Smooth muscle cell (in vitro differentiated cells): ENCODE measurements around the gene TAF5. TPM values are rescaled to one million over a fixed set of nuclear protein-coding genes. Genes with fewer than 3 reads are reported as not detected.
A peak's percentile ranks its signal among the peaks of the same experiment; 100 is the strongest.

Experiments used
- DNase-seq: peaks from one replicate; lab custom pipeline; 2025; ENCODE audit not compliant: unreplicated experiment; lab: John Stamatoyannopoulos, UW
- H2AFZ ChIP-seq: fragments of 200-600 bp; sonication (generic); 2 replicates; pipeline ENCODE4 v1.6.0; 2016; ENCODE audit warnings: antibody characterized with exemption, low read depth, mild to moderate bottlenecking
- H3F3A ChIP-seq: fragments of 200-600 bp; sonication (generic); 2 replicates; pipeline ENCODE4 v1.6.0; 2017; ENCODE audit warnings: antibody characterized with exemption, low read depth
- H3K27ac ChIP-seq: fragments of 200-600 bp; sonication (generic); 2 replicates; pipeline ENCODE4 v1.5.1; 2016; ENCODE audit warnings: low read depth, mild to moderate bottlenecking
- H3K27me3 ChIP-seq: fragments of 200-600 bp; sonication (generic); 2 replicates; pipeline ENCODE4 v1.6.1; 2016; ENCODE audit warnings: low read depth, mild to moderate bottlenecking
- H3K36me3 ChIP-seq: fragments of 200-600 bp; sonication (generic); 2 replicates; pipeline ENCODE4 v1.5.1; 2016; ENCODE audit warnings: low read depth
- H3K4me1 ChIP-seq: fragments of 200-600 bp; sonication (generic); 2 replicates; pipeline ENCODE4 v1.5.1; 2016; ENCODE audit warnings: low read depth
- H3K4me2 ChIP-seq: fragments of 200-600 bp; sonication (generic); 2 replicates; pipeline ENCODE4 v1.6.0; 2016; ENCODE audit warnings: mild to moderate bottlenecking
- H3K4me3 ChIP-seq: fragments of 200-600 bp; sonication (generic); 2 replicates; pipeline ENCODE4 v1.5.1; 2016; ENCODE audit warnings: mild to moderate bottlenecking
- H3K79me2 ChIP-seq: fragments of 200-600 bp; sonication (generic); 2 replicates; pipeline ENCODE4 v1.6.0; 2016; ENCODE audit warnings: low read depth, mild to moderate bottlenecking
- H3K9ac ChIP-seq: fragments of 200-600 bp; sonication (generic); 2 replicates; pipeline ENCODE4 v1.6.0; 2016; ENCODE audit warnings: low read depth
- H3K9me3 ChIP-seq: fragments of 200-600 bp; sonication (generic); replicated peaks from 2 replicates; pipeline ENCODE4 v1.5.1; 2016; ENCODE audit warnings: low read depth
- H4K20me1 ChIP-seq: fragments of 200-600 bp; sonication (generic); 2 replicates; pipeline ENCODE4 v1.6.0; 2016; ENCODE audit warnings: low read depth
- WGBS: methylation state at CpG from one replicate; pipeline ENCODE4 v1.1.7; 2016; ENCODE audit warnings: low lambda C conversion rate; 5-methylcytosine and 5-hydroxymethylcytosine counted together
- polyA plus RNA-seq: library from polyadenylated mRNA; unstranded; fragments of >200 nt; fragmentation: Nextera tagmentation; extraction: Ambion mirVana; gene quantifications from 2 replicates; pipeline ENCODE4 v1.2.1, GENCODE V29; 2016
- total RNA-seq: library from RNA; depleted of rRNA; stranded (reverse); fragments of >200 nt; gene quantifications from 2 replicates; pipeline ENCODE4 v1.2.3, GENCODE V29; 2014
- TF ChIP-seq, protein P1 (sequence below): fragments of 200-600 bp; sonication (generic); IDR thresholded peaks from 2 replicates; pipeline ENCODE4 v1.5.1; 2017; ENCODE audit warnings: borderline replicate concordance, mild to moderate bottlenecking, antibody characterized with exemption; ENCODE audit not compliant: insufficient read depth, poor library complexity, severe bottlenecking

Gene TAF5
- total and polyA plus RNA-seq, 2 experiments from 2014 or later: 3.5 to 4.5 TPM

DNA sequence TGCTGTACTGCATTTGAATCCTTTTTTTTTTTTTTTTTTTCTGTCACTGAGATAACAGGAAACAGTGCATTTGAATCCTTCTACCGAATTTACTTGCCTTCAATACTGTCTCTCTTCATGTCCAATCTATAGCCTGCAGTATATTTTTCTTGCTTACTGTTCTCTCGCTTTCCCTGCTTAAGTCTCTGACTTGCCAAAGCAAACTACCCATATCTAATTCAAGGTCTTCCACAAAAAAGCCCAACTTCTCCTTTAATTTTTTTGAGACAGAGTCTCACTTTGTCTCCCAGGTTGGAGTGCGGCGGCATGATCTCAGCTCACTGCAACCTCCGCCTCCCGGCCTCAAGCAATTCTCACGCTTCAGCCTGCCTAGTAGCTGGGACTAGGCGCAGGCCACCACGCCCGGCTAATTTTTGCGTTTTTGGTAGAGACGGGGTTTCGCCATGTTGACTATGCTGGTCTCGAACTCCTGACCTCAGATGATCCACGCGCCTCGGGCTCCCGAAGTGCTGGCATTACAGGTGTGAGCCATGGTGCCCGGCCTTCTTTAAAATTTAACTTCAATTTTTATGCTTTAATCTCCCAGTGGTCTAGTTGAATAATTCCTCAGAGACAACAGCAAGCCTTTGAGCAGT is 29.5 kb downstream of the TAF5 start:
- Histone ChIP-seq H3K4me2 (peak overlapping the region; percentile 90), H3K4me3 (peak overlapping the region; percentile 82), H3K4me1 (peaks cover 14% of the 10 kb centered on the region), H3K79me2 (peaks cover 73% of the 10 kb centered on the region), H3K27ac (peak overlapping the region; percentile 82), H3K27me3 (no peaks in the 10 kb centered on the region), H3K9ac (peak overlapping the region; percentile 79), H3K9me3 (no peaks in the 10 kb centered on the region), H3F3A (no peaks in the 10 kb centered on the region), H4K20me1 (peaks cover 9% of the 10 kb centered on the region), H2AFZ (peak overlapping the region; percentile 78), H3K36me3 (peaks cover 8% of the 10 kb centered on the region)
- no peak for DNase-seq
- TF ChIP-seq, protein P1, sequence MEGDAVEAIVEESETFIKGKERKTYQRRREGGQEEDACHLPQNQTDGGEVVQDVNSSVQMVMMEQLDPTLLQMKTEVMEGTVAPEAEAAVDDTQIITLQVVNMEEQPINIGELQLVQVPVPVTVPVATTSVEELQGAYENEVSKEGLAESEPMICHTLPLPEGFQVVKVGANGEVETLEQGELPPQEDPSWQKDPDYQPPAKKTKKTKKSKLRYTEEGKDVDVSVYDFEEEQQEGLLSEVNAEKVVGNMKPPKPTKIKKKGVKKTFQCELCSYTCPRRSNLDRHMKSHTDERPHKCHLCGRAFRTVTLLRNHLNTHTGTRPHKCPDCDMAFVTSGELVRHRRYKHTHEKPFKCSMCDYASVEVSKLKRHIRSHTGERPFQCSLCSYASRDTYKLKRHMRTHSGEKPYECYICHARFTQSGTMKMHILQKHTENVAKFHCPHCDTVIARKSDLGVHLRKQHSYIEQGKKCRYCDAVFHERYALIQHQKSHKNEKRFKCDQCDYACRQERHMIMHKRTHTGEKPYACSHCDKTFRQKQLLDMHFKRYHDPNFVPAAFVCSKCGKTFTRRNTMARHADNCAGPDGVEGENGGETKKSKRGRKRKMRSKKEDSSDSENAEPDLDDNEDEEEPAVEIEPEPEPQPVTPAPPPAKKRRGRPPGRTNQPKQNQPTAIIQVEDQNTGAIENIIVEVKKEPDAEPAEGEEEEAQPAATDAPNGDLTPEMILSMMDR: no peak
- 66% methylated on average over 19 of the region's 19 CpGs for WGBS

DNA sequence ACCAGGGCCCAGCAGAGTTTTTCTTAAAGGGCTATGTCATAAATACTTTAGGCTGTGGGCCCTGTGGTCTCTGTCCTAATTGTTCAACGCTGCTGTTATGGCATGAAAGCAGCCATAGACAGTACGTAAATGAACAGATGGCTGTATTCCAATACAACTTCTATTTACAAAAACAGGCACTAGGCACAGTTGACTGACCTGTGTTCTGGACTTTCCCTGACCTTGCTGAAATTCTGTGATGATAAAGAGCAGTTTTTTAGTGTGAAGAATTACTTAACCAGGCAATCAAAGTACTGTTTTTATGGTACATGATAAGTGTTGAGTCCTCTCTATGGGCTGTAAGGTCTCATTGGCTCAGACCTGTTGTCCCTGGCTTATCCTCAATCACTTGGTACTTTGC is 45.8 kb downstream of the TAF5 start:
- 100% methylated on average over 2 of the region's 2 CpGs for WGBS

DNA sequence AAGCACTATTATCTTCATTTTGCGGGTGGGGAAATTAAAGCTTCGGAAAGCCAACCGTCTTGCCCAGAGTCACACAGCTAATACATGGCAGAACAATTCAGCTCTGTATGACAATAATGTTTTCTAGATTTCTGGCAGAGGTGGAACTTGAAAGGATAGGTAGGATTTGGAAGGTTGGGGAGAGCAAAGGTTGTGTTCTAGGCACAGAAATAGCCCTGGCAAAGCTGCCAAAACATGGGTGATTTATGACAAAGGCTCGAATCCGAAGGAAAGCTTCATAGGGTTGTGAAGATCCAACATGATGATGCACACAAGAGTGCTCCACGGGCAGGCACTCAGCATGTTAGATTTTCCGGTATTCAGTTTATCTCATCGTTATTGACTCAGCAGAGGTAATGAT is 47.8 kb downstream of the TAF5 start:
- no peaks in the 10 kb centered on the region for H4K20me1 ChIP-seq
- peaks cover 29% of the 10 kb centered on the region for H3K36me3 ChIP-seq
- no peaks in the 10 kb centered on the region for H3K27me3 ChIP-seq
- H3K4me3 ChIP-seq: no peak overlapping the region
- H3K4me2 ChIP-seq: no peak overlapping the region
- DNase-seq: no peak
- no peaks in the 10 kb centered on the region for H3K4me1 ChIP-seq
- 94% methylated on average over 8 of the region's 8 CpGs for WGBS
- H3F3A ChIP-seq: no peaks in the 10 kb centered on the region
- no peak overlapping the region for H2AFZ ChIP-seq
- no peaks in the 10 kb centered on the region for H3K9me3 ChIP-seq
- TF ChIP-seq, protein P1: peak; percentile 1
- H3K27ac ChIP-seq: no peak overlapping the region
- H3K79me2 ChIP-seq: no peaks in the 10 kb centered on the region
- no peak overlapping the region for H3K9ac ChIP-seq

More for the DNA sequence above, 45.8 kb downstream of the TAF5 start:
- H3F3A ChIP-seq: no peaks in the 10 kb centered on the region
- H3K36me3 ChIP-seq: peaks cover 37% of the 10 kb centered on the region
- no peak overlapping the region for H3K4me2 ChIP-seq
- no peak overlapping the region for H3K9ac ChIP-seq
- no peaks in the 10 kb centered on the region for H4K20me1 ChIP-seq
- no peak overlapping the region for H3K4me3 ChIP-seq
- H3K79me2 ChIP-seq: no peaks in the 10 kb centered on the region
- TF ChIP-seq, protein P1: no peak
- DNase-seq: no peak
- H3K9me3 ChIP-seq: no peaks in the 10 kb centered on the region
- no peak overlapping the region for H2AFZ ChIP-seq
- no peaks in the 10 kb centered on the region for H3K27me3 ChIP-seq
- no peak overlapping the region for H3K27ac ChIP-seq
- H3K4me1 ChIP-seq: no peaks in the 10 kb centered on the region
